Neural progenitor cell (in vitro differentiated cells): ENCODE data around the gene GANAB. TPM values are rescaled to one million over a fixed set of nuclear protein-coding genes. Genes with fewer than 3 reads are reported as not detected.
"Not testable (repeated sequence)": the region's sequence is repeated elsewhere in the genome, so short reads cannot be mapped to it uniquely, and the experiment has no call there.

Experiments used
- DNase-seq: peaks from one replicate; pipeline ENCODE4 v3.0.0-alpha.2; 2016; ENCODE audit warnings: low spot score
- H2AFZ ChIP-seq: fragments of 200-600 bp; sonication (generic); replicated peaks from 2 replicates; pipeline ENCODE4 v1.6.1; 2016; ENCODE audit warnings: antibody characterized with exemption
- H3F3A ChIP-seq: fragments of 200-600 bp; sonication (generic); 2 replicates; pipeline ENCODE4 v1.6.1; 2016; ENCODE audit warnings: antibody characterized with exemption, low read depth
- H3K27ac ChIP-seq: fragments of 200-600 bp; sonication (generic); 2 replicates; pipeline ENCODE4 v1.5.1; 2016; ENCODE audit warnings: mild to moderate bottlenecking
- H3K27me3 ChIP-seq: fragments of 200-600 bp; sonication (generic); 2 replicates; pipeline ENCODE4 v1.6.1; 2016; ENCODE audit warnings: mild to moderate bottlenecking, moderate library complexity
- H3K36me3 ChIP-seq: fragments of 200-600 bp; sonication (generic); 2 replicates; pipeline ENCODE4 v1.5.1; 2016
- H3K4me1 ChIP-seq: fragments of 200-600 bp; sonication (generic); 2 replicates; pipeline ENCODE4 v1.6.1; 2016; ENCODE audit warnings: mixed run types
- H3K4me2 ChIP-seq: fragments of 200-600 bp; sonication (generic); 2 replicates; pipeline ENCODE4 v1.6.1; 2016
- H3K4me3 ChIP-seq: fragments of 200-600 bp; sonication (generic); 2 replicates; pipeline ENCODE4 v1.5.1; 2016
- H3K79me2 ChIP-seq: fragments of 200-600 bp; sonication (generic); 2 replicates; pipeline ENCODE4 v1.6.1; 2016; ENCODE audit warnings: low read depth
- H3K9ac ChIP-seq: fragments of 200-600 bp; sonication (generic); 2 replicates; pipeline ENCODE4 v1.6.1; 2016
- H3K9me3 ChIP-seq: fragments of 200-600 bp; sonication (generic); 2 replicates; pipeline ENCODE4 v1.5.1; 2016; ENCODE audit warnings: low read depth
- H4K20me1 ChIP-seq: fragments of 200-600 bp; sonication (generic); 2 replicates; pipeline ENCODE4 v1.6.1; 2016; ENCODE audit warnings: low read depth
- H3K27ac Mint-ChIP-seq: 3 replicates; pipeline ENCODE4 v1.8.0; 2021; ENCODE audit warnings: mixed read lengths
- H3K27me3 Mint-ChIP-seq: 2 replicates; pipeline ENCODE4 v1.8.0; 2022; ENCODE audit warnings: low read depth, mild to moderate bottlenecking, inconsistent platforms, moderate library complexity, mixed read lengths; ENCODE audit not compliant: insufficient read depth
- H3K36me3 Mint-ChIP-seq: 3 replicates; pipeline ENCODE4 v1.8.0; 2021; ENCODE audit warnings: mixed read lengths
- H3K4me1 Mint-ChIP-seq: 3 replicates; pipeline ENCODE4 v1.8.0; 2021; ENCODE audit warnings: mixed read lengths
- H3K4me3 Mint-ChIP-seq: 3 replicates; pipeline ENCODE4 v1.8.0; 2021; ENCODE audit warnings: mild to moderate bottlenecking, moderate library complexity, mixed read lengths
- H3K9me3 Mint-ChIP-seq: 3 replicates; pipeline ENCODE4 v1.8.0; 2020; ENCODE audit warnings: mixed read lengths
- EZH2 ChIP-seq: fragments of 200-600 bp; sonication (generic); IDR thresholded peaks from 2 replicates; pipeline ENCODE4 v1.6.1; 2017; ENCODE audit warnings: antibody characterized with exemption, mild to moderate bottlenecking, moderate library complexity
- EZH2phosphoT487 ChIP-seq: fragments of 200-600 bp; sonication (generic); IDR thresholded peaks from 2 replicates; pipeline ENCODE4 v1.6.1; 2017; ENCODE audit warnings: antibody characterized with exemption
- total RNA-seq: library from RNA; depleted of rRNA; stranded (reverse); fragments of >200 nt; gene quantifications from 2 replicates; pipeline ENCODE4 v1.2.3, GENCODE V29; 2015; ENCODE audit warnings: low replicate concordance
- TF ChIP-seq, protein P1 (sequence below): fragments of 200-600 bp; sonication (generic); IDR thresholded peaks from 2 replicates; pipeline ENCODE4 v1.5.1; 2017; ENCODE audit warnings: antibody characterized with exemption, mild to moderate bottlenecking

GANAB gene
- total RNA-seq, 1 donor from 2014 or later = 202 TPM

DNA sequence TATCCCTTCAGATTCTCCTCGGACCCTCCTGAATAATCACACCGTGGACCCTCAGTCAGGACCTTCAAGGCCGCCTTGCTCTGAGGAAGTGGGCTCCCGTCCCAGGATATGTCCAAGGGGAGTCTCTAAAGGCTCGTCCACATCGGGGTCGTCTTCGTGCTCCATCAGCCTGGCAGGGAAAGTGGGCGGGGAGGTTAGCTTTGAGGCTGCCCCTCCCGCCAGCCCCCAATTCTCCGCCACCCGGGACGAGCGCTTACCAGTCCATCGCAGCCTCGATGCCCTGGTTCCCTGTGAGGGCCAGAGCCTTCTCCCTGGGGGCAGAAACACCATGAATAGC, 32.0 kb upstream of the GANAB start:
- Histone ChIP-seq H4K20me1 (peaks cover 8% of the 10 kb centered on the region), H3K9me3 (no peaks in the 10 kb centered on the region), H3K79me2 (peaks cover 21% of the 10 kb centered on the region), H3K4me1 (peaks cover 7% of the 10 kb centered on the region), H3K36me3 (no peaks in the 10 kb centered on the region), H3F3A (peaks cover 46% of the 10 kb centered on the region), H3K9ac (peak overlapping the region; percentile 88), H3K27ac (no peak overlapping the region), H3K4me3 (peak overlapping the region; percentile 85), H3K4me2 (peak overlapping the region; percentile 96), H2AFZ (no peak overlapping the region), H3K27me3 (no peaks in the 10 kb centered on the region)
- Mint-ChIP-seq H3K4me3 (peak overlapping the region; percentile 93), H3K27me3 (peaks cover 2% of the 10 kb centered on the region), H3K27ac (no peak overlapping the region), H3K9me3 (no peaks in the 10 kb centered on the region), H3K4me1 (peaks cover 27% of the 10 kb centered on the region), H3K36me3 (peaks cover 19% of the 10 kb centered on the region)
- no peak for TF ChIP-seq EZH2phosphoT487
- TF ChIP-seq, protein P1, sequence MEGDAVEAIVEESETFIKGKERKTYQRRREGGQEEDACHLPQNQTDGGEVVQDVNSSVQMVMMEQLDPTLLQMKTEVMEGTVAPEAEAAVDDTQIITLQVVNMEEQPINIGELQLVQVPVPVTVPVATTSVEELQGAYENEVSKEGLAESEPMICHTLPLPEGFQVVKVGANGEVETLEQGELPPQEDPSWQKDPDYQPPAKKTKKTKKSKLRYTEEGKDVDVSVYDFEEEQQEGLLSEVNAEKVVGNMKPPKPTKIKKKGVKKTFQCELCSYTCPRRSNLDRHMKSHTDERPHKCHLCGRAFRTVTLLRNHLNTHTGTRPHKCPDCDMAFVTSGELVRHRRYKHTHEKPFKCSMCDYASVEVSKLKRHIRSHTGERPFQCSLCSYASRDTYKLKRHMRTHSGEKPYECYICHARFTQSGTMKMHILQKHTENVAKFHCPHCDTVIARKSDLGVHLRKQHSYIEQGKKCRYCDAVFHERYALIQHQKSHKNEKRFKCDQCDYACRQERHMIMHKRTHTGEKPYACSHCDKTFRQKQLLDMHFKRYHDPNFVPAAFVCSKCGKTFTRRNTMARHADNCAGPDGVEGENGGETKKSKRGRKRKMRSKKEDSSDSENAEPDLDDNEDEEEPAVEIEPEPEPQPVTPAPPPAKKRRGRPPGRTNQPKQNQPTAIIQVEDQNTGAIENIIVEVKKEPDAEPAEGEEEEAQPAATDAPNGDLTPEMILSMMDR = no peak
- no peak for TF ChIP-seq EZH2
- peak; percentile 25 for DNase-seq

DNA sequence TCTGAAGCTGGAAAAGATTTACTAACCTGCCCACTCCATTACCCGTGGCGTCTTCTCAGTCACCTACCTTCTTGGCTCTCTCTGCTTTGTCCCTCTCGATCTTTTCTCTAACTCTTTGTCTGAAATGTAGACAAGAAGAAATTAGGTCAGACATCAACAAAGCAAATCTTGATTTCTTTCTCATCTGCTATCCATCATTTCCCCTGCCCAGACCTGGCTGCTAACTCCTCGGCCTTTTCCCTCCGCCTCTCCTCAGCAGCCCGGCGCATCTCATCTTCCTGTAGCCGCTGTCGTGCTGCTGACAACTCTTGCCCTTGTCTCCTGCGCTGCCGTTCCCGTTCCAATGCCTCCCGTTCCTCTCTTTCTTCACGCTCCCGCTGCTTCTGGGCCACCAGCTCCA, 31.3 kb upstream of the GANAB start:
- Histone ChIP-seq H3K79me2 (peaks cover 28% of the 10 kb centered on the region), H4K20me1 (peaks cover 8% of the 10 kb centered on the region), H3K27me3 (no peaks in the 10 kb centered on the region), H3K4me2 (peak overlapping the region; percentile 96), H3K4me1 (peaks cover 7% of the 10 kb centered on the region), H2AFZ (no peak overlapping the region), H3K9ac (no peak overlapping the region), H3F3A (peaks cover 53% of the 10 kb centered on the region), H3K4me3 (peak overlapping the region; percentile 85), H3K9me3 (no peaks in the 10 kb centered on the region), H3K36me3 (no peaks in the 10 kb centered on the region), H3K27ac (no peak overlapping the region)
- peaks cover 2% of the 10 kb centered on the region for H3K27me3 Mint-ChIP-seq
- TF ChIP-seq EZH2 = no peak
- H3K4me1 Mint-ChIP-seq = peaks cover 30% of the 10 kb centered on the region
- peak overlapping the region; percentile 93 for H3K4me3 Mint-ChIP-seq
- no peaks in the 10 kb centered on the region for H3K9me3 Mint-ChIP-seq
- peak overlapping the region; percentile 6 for H3K27ac Mint-ChIP-seq
- peaks cover 19% of the 10 kb centered on the region for H3K36me3 Mint-ChIP-seq
- no peak for DNase-seq

DNA sequence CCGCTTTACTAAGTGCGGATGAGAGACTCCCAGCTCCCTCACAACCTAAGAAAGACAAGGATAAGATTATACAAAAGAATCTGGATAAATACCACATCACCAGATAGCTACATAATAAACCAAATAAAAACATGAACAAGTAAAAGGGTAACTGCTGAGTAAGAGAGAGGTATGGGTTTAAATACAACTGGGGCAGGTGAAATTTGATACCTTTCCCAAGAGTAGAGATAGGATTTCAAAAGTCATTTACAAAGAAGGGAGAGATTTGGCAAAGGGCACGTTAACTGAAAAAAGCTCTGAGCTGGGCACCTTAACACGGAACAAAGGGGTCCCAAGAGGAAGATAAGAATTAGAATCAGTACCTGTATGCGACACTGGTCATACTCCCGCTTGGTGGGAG, 30.7 kb upstream of the GANAB start:
- H3K9me3 ChIP-seq = no peaks in the 10 kb centered on the region
- peaks cover 33% of the 10 kb centered on the region for H3K4me1 Mint-ChIP-seq
- peaks cover 55% of the 10 kb centered on the region for H3F3A ChIP-seq
- H3K36me3 ChIP-seq = no peaks in the 10 kb centered on the region
- H3K27ac ChIP-seq = no peak overlapping the region
- no peak overlapping the region for H3K4me3 ChIP-seq
- peak overlapping the region; percentile 93 for H3K4me3 Mint-ChIP-seq
- peaks cover 7% of the 10 kb centered on the region for H3K4me1 ChIP-seq
- no peak overlapping the region for H2AFZ ChIP-seq
- TF ChIP-seq, protein P1 = no peak
- no peak for TF ChIP-seq EZH2phosphoT487
- no peak for TF ChIP-seq EZH2
- DNase-seq = no peak
- no peak overlapping the region for H3K9ac ChIP-seq
- no peaks in the 10 kb centered on the region for H3K9me3 Mint-ChIP-seq
- H3K27ac Mint-ChIP-seq = no peak overlapping the region
- peaks cover 8% of the 10 kb centered on the region for H4K20me1 ChIP-seq
- peaks cover 2% of the 10 kb centered on the region for H3K27me3 Mint-ChIP-seq
- H3K36me3 Mint-ChIP-seq = peaks cover 19% of the 10 kb centered on the region
- H3K4me2 ChIP-seq = no peak overlapping the region
- H3K79me2 ChIP-seq = peaks cover 33% of the 10 kb centered on the region
- H3K27me3 ChIP-seq = no peaks in the 10 kb centered on the region

DNA sequence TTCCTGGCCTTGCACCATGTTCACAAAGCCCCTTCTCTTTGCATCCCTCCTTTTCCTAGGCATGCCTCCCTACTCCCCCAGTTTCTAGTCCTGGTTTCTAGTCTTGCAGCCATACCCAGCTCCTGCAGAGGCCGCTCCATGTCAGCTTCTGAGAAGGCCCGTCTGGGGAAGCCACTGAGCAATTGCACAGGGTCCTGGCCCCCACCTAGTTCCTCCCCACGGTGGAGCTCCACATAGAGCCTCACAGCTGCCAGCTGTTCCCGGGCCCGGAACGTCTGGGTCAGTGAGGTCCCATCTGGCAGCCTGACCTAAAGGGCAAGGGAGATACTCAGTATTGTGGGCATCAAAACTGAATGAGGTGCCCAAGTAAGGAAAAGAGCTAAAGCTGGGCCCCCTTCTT, 30.3 kb upstream of the GANAB start:
- Histone ChIP-seq H3K36me3 (no peaks in the 10 kb centered on the region), H3K27me3 (no peaks in the 10 kb centered on the region), H3K4me3 (no peak overlapping the region), H3K9me3 (no peaks in the 10 kb centered on the region), H3K79me2 (peaks cover 38% of the 10 kb centered on the region), H4K20me1 (peaks cover 8% of the 10 kb centered on the region), H3K27ac (no peak overlapping the region), H3K4me1 (peaks cover 7% of the 10 kb centered on the region), H3K9ac (no peak overlapping the region), H3K4me2 (no peak overlapping the region), H2AFZ (no peak overlapping the region), H3F3A (peaks cover 58% of the 10 kb centered on the region)
- peaks cover 19% of the 10 kb centered on the region for H3K36me3 Mint-ChIP-seq
- H3K4me3 Mint-ChIP-seq = peak overlapping the region; percentile 93
- H3K4me1 Mint-ChIP-seq = peaks cover 33% of the 10 kb centered on the region
- peaks cover 2% of the 10 kb centered on the region for H3K27me3 Mint-ChIP-seq
- TF ChIP-seq, protein P1 = no peak
- TF ChIP-seq EZH2 = no peak
- TF ChIP-seq EZH2phosphoT487 = no peak
- no peaks in the 10 kb centered on the region for H3K9me3 Mint-ChIP-seq
- H3K27ac Mint-ChIP-seq = no peak overlapping the region
- DNase-seq = no peak

DNA sequence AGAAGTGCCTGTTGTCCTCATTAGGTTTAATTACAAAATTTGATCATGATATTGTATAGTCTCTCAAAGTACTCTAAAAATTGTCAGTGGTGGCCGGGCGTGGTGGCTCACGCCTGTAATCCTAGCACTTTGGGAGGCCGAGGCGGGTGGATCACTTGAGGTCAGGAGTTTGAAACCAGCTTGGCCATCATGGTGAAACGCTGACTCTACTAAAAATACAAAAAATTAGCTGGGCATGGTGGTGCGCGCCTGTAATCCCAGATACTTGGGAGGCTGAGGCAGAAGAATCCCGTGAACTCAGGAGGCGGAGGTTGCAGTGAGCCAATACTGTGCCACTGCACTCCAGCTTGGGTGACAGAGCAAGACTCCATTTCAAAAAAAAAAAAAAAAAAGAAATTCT, 29.0 kb upstream of the GANAB start:
- not testable (repeated sequence) for H3K4me3 Mint-ChIP-seq
- H3K36me3 Mint-ChIP-seq = peaks cover 19% of the 10 kb centered on the region

More for the DNA sequence above, 29.0 kb upstream of the GANAB start:
- not testable (repeated sequence) for H3K9me3 ChIP-seq, H3K9me3 Mint-ChIP-seq, H3K4me3 ChIP-seq, H3K27me3 ChIP-seq, H2AFZ ChIP-seq, H3K4me1 ChIP-seq, H3K9ac ChIP-seq, H4K20me1 ChIP-seq, H3K27ac ChIP-seq, H3K27ac Mint-ChIP-seq, H3K4me2 ChIP-seq, H3K27me3 Mint-ChIP-seq, H3K36me3 ChIP-seq, DNase-seq
- Histone ChIP-seq H3F3A (peaks cover 63% of the 10 kb centered on the region), H3K79me2 (peaks cover 46% of the 10 kb centered on the region)
- H3K4me1 Mint-ChIP-seq = peaks cover 33% of the 10 kb centered on the region
